ENCODE results near the gene NFASC. TPM values are rescaled to one million over a fixed set of nuclear protein-coding genes. Genes with fewer than 3 reads are reported as not detected.

The NFASC gene
- total and polyA plus RNA-seq, 9 of the 15 experiments (the other 6 are each of a cell fraction or from before 2014, with no cell fraction given), result 0.03 to 0.16 (median 0.06) TPM; not detected in 6

- ChIA-PET POLR2A (interaction anchor here (1.1 kb wide), 1 partner anchor 23 kb away, joined by 3 read pairs; no protein-coding TSS in a partner anchor), CTCF (ENCODE audit: low intra/inter-chr PET ratio) (no interaction called here)
- WGBS (ENCODE audit: insufficient coverage, low coverage, missing lambda C conversion rate), result 0% methylated on average over 7 of the region's 7 CpGs
These were observed 147.1 kb downstream of the NFASC start for GRCh38 chr1:205017766-205018165.

More at GRCh38 chr1:205017766-205018165, 147.1 kb downstream of the NFASC start:
- peaks cover 23% of the 10 kb centered on the region for H4K20me1 ChIP-seq (replicated peaks; ENCODE audit: control insufficient read depth, insufficient read depth, low read length)
- no peaks in the 10 kb centered on the region for H3K36me3 ChIP-seq (ENCODE audit: control insufficient read depth, insufficient read depth, low read length)
- H3K27me3 ChIP-seq (ENCODE audit: control insufficient read depth in 2 of 2, insufficient read depth in 2 of 2, low read length in 2 of 2), result peaks cover 71 to 92% of the 10 kb centered on the region in 2 experiments
- ATAC-seq, result no peak
- no peaks in the 10 kb centered on the region for H3K9me3 ChIP-seq (replicated peaks; ENCODE audit: control insufficient read depth, insufficient read depth, low read depth, low read length)
- no peak for FAIRE-seq
- no peaks in the 10 kb centered on the region for H3K9me1 ChIP-seq (ENCODE audit: control insufficient read depth, insufficient read depth, low read length)
- intact Hi-C loops (cut with micrococcal nuclease) (no loop called here), in situ Hi-C loops (cut with MboI) (no loop called here)
- H3K4me1 ChIP-seq (replicated peaks in 1 of 2; ENCODE audit: control insufficient read depth in 2 of 2, insufficient read depth in 2 of 2, low read length in 2 of 2), result no peaks in the 10 kb centered on the region
- TF ChIP-seq TFE3 (CRISPR knock-in tag; IDR thresholded peaks at IDR 0.05) (no peak), FOXM1 (IDR thresholded peaks at IDR 0.05; ENCODE audit: low read depth) (no peak), FOXM1 (CRISPR knock-in tag; IDR thresholded peaks at IDR 0.05; ENCODE audit: low read depth) (no peak)
- H3K79me2 ChIP-seq (ENCODE audit: control insufficient read depth, insufficient read depth, low read length), result no peaks in the 10 kb centered on the region
- no peak overlapping the region for H3K4me2 ChIP-seq (ENCODE audit: insufficient read depth, low read length)
- no peak overlapping the region for H3K4me3 ChIP-seq
- H2AFZ ChIP-seq (ENCODE audit: low read depth, low read length), result no peak overlapping the region
- H3K27ac ChIP-seq (ENCODE audit: extremely low read depth, low read depth, low read length), result no peak overlapping the region
- no TSS peak for BruUV-seq (replicated peaks)
- H3K9ac ChIP-seq (ENCODE audit: insufficient read depth in 1 of 2, low read depth in 2 of 2, low read length in 2 of 2), result no peak overlapping the region
- no peak for DNase-seq (ENCODE audit: extremely low read depth in 1 of 4, low spot score in 3 of 4)

All from K562 (cell line).